ENCODE results near the gene NRXN3.
"Not testable (repeated sequence)": the region's sequence is repeated elsewhere in the genome, so short reads cannot be mapped to it uniquely, and the experiment has no call there.

The NRXN3 gene

GRCh38 chr14:78405079-78405856, 235.1 kb downstream of the NRXN3 start:
- Histone ChIP-seq H3K4me1 (ENCODE audit: control insufficient read depth, insufficient read depth, low read length, poor library complexity, severe bottlenecking) (no peaks in the 10 kb centered on the region), H3K4me3 (ENCODE audit: insufficient read depth, low read depth, low read length, poor library complexity, severe bottlenecking) (no peak overlapping the region), H3K27ac (ENCODE audit: insufficient read depth, low read length, poor library complexity, severe bottlenecking) (no peak overlapping the region), H3K27me3 (replicated peaks; ENCODE audit: control insufficient read depth, insufficient read depth, low read length, poor library complexity, severe bottlenecking) (no peaks in the 10 kb centered on the region), H3K36me3 (ENCODE audit: control insufficient read depth, insufficient read depth, low read length) (no peaks in the 10 kb centered on the region), H3K9me3 (ENCODE audit: control insufficient read depth, low read length) (no peaks in the 10 kb centered on the region)
- DNase-seq, result no peak

GRCh38 chr14:78412475-78412874, 242.3 kb downstream of the NRXN3 start:
- no peak for DNase-seq
- H3K36me3 ChIP-seq (ENCODE audit: control insufficient read depth, insufficient read depth, low read length), result no peaks in the 10 kb centered on the region
- H3K4me1 ChIP-seq (ENCODE audit: control insufficient read depth, insufficient read depth, low read length, poor library complexity, severe bottlenecking), result no peaks in the 10 kb centered on the region
- H3K9me3 ChIP-seq (ENCODE audit: control insufficient read depth, low read length), result no peaks in the 10 kb centered on the region
- no peak overlapping the region for H3K27ac ChIP-seq (ENCODE audit: insufficient read depth, low read length, poor library complexity, severe bottlenecking)
- H3K4me3 ChIP-seq (ENCODE audit: insufficient read depth, low read depth, low read length, poor library complexity, severe bottlenecking), result no peak overlapping the region
- no peaks in the 10 kb centered on the region for H3K27me3 ChIP-seq (replicated peaks; ENCODE audit: control insufficient read depth, insufficient read depth, low read length, poor library complexity, severe bottlenecking)

- no peaks in the 10 kb centered on the region for H3K27me3 ChIP-seq (replicated peaks; ENCODE audit: control insufficient read depth, insufficient read depth, low read length, poor library complexity, severe bottlenecking)
- H3K27ac ChIP-seq (ENCODE audit: insufficient read depth, low read length, poor library complexity, severe bottlenecking), result no peak overlapping the region
- no peak for DNase-seq
- no peaks in the 10 kb centered on the region for H3K9me3 ChIP-seq (ENCODE audit: control insufficient read depth, low read length)
- no peaks in the 10 kb centered on the region for H3K4me1 ChIP-seq (ENCODE audit: control insufficient read depth, insufficient read depth, low read length, poor library complexity, severe bottlenecking)
- no peak overlapping the region for H3K4me3 ChIP-seq (ENCODE audit: insufficient read depth, low read depth, low read length, poor library complexity, severe bottlenecking)
- H3K36me3 ChIP-seq (ENCODE audit: control insufficient read depth, insufficient read depth, low read length), result no peaks in the 10 kb centered on the region
Observed at GRCh38 chr14:78414172-78414571, 244.0 kb downstream of the NRXN3 start.

GRCh38 chr14:78417532-78417931, 247.4 kb downstream of the NRXN3 start:
- Histone ChIP-seq H3K4me1 (ENCODE audit: control insufficient read depth, insufficient read depth, low read length, poor library complexity, severe bottlenecking) (no peaks in the 10 kb centered on the region), H3K36me3 (ENCODE audit: control insufficient read depth, insufficient read depth, low read length) (no peaks in the 10 kb centered on the region), H3K9me3 (ENCODE audit: control insufficient read depth, low read length) (no peaks in the 10 kb centered on the region), H3K27ac (ENCODE audit: insufficient read depth, low read length, poor library complexity, severe bottlenecking) (no peak overlapping the region), H3K27me3 (replicated peaks; ENCODE audit: control insufficient read depth, insufficient read depth, low read length, poor library complexity, severe bottlenecking) (no peaks in the 10 kb centered on the region), H3K4me3 (ENCODE audit: insufficient read depth, low read depth, low read length, poor library complexity, severe bottlenecking) (no peak overlapping the region)
- DNase-seq, result no peak

GRCh38 chr14:78424311-78424710, 254.1 kb downstream of the NRXN3 start:
- Histone ChIP-seq H3K4me1 (ENCODE audit: control insufficient read depth, insufficient read depth, low read length, poor library complexity, severe bottlenecking) (no peaks in the 10 kb centered on the region), H3K4me3 (ENCODE audit: insufficient read depth, low read depth, low read length, poor library complexity, severe bottlenecking) (no peak overlapping the region), H3K27ac (ENCODE audit: insufficient read depth, low read length, poor library complexity, severe bottlenecking) (no peak overlapping the region), H3K36me3 (ENCODE audit: control insufficient read depth, insufficient read depth, low read length) (no peaks in the 10 kb centered on the region), H3K27me3 (replicated peaks; ENCODE audit: control insufficient read depth, insufficient read depth, low read length, poor library complexity, severe bottlenecking) (no peaks in the 10 kb centered on the region), H3K9me3 (ENCODE audit: control insufficient read depth, low read length) (no peaks in the 10 kb centered on the region)
- no peak for DNase-seq

DNA sequence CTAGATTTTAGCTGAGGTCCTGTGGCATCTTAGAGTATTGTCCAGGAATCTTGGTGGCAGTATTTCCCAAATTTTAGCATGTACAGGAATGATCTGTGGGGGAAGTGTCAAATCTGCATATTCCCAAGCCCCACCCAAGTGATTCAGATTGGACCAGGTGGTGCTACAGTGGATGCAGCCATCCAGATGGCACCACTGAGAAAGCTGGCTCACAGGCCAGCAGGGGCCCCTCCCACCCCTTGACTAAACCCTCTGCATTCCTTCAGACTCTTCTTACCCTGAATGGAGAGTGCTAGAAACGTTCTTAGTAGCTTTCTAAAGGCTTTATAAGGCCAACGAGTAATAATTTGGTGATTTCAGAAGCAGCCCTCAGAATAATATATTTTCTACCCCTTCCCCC, 255.2 kb downstream of the NRXN3 start:
- Histone ChIP-seq H3K27ac (ENCODE audit: insufficient read depth, low read length, poor library complexity, severe bottlenecking) (no peak overlapping the region), H3K4me3 (ENCODE audit: insufficient read depth, low read depth, low read length, poor library complexity, severe bottlenecking) (no peak overlapping the region), H3K4me1 (ENCODE audit: control insufficient read depth, insufficient read depth, low read length, poor library complexity, severe bottlenecking) (no peaks in the 10 kb centered on the region), H3K27me3 (replicated peaks; ENCODE audit: control insufficient read depth, insufficient read depth, low read length, poor library complexity, severe bottlenecking) (no peaks in the 10 kb centered on the region), H3K36me3 (ENCODE audit: control insufficient read depth, insufficient read depth, low read length) (no peaks in the 10 kb centered on the region), H3K9me3 (ENCODE audit: control insufficient read depth, low read length) (no peaks in the 10 kb centered on the region)
- no peak for DNase-seq

DNA sequence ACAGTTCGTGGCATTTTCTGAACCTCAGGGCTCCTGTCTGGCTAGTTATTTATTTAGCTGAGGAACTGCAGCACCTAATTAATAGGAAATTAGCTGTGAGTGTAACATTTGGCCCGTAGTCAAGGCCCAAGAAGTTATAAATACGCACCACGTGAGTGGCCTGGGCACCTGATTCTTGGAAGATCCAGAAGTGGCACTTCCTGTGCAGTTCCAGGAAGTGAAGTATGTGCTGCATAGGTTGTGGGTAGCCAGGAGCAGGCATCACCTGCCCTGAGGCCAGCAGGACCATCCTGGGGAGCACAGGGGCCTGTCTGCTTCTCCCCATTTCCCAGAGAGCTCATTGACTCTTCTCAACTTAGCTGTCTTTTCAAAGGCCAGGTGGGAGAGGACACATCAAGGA, 255.6 kb downstream of the NRXN3 start:
- Histone ChIP-seq H3K4me1 (ENCODE audit: control insufficient read depth, insufficient read depth, low read length, poor library complexity, severe bottlenecking) (no peaks in the 10 kb centered on the region), H3K27me3 (replicated peaks; ENCODE audit: control insufficient read depth, insufficient read depth, low read length, poor library complexity, severe bottlenecking) (no peaks in the 10 kb centered on the region), H3K4me3 (ENCODE audit: insufficient read depth, low read depth, low read length, poor library complexity, severe bottlenecking) (no peak overlapping the region), H3K27ac (ENCODE audit: insufficient read depth, low read length, poor library complexity, severe bottlenecking) (no peak overlapping the region), H3K9me3 (ENCODE audit: control insufficient read depth, low read length) (no peaks in the 10 kb centered on the region), H3K36me3 (ENCODE audit: control insufficient read depth, insufficient read depth, low read length) (no peaks in the 10 kb centered on the region)
- DNase-seq, result no peak

- H3K4me1 ChIP-seq (ENCODE audit: control insufficient read depth, insufficient read depth, low read length, poor library complexity, severe bottlenecking), result no peaks in the 10 kb centered on the region
- no peaks in the 10 kb centered on the region for H3K36me3 ChIP-seq (ENCODE audit: control insufficient read depth, insufficient read depth, low read length)
- H3K27me3 ChIP-seq (replicated peaks; ENCODE audit: control insufficient read depth, insufficient read depth, low read length, poor library complexity, severe bottlenecking), result no peaks in the 10 kb centered on the region
- H3K9me3 ChIP-seq (ENCODE audit: control insufficient read depth, low read length), result no peaks in the 10 kb centered on the region
- H3K27ac ChIP-seq (ENCODE audit: insufficient read depth, low read length, poor library complexity, severe bottlenecking), result no peak overlapping the region
- no peak overlapping the region for H3K4me3 ChIP-seq (ENCODE audit: insufficient read depth, low read depth, low read length, poor library complexity, severe bottlenecking)
- no peak for DNase-seq
Observed at GRCh38 chr14:78432046-78432445, 261.9 kb downstream of the NRXN3 start.

DNA sequence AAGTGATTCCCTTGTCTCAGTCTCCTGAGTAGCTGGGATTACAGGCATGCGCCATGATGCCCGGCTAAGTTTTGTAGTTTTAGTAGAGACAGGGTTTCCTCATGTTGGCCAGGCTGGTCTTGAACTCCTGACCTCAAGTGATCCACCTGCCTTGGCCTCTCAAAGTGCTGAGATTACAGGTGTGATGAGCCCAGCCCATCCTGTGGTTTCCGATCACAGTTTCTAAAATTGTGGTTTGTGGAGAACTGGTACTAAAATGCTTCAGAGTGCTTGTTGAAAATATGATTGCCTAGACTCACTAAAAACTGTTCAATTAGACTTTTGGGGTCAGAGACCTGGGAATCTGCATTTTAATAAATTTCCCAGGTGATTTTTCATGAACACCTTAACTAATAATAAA, 267.3 kb downstream of the NRXN3 start:
- not testable (repeated sequence) for H3K9me3 ChIP-seq (ENCODE audit: control insufficient read depth, low read length); DNase-seq; H3K4me1 ChIP-seq (ENCODE audit: control insufficient read depth, insufficient read depth, low read length, poor library complexity, severe bottlenecking); H3K36me3 ChIP-seq (ENCODE audit: control insufficient read depth, insufficient read depth, low read length); H3K27ac ChIP-seq (ENCODE audit: insufficient read depth, low read length, poor library complexity, severe bottlenecking); H3K27me3 ChIP-seq (replicated peaks; ENCODE audit: control insufficient read depth, insufficient read depth, low read length, poor library complexity, severe bottlenecking); H3K4me3 ChIP-seq (ENCODE audit: insufficient read depth, low read depth, low read length, poor library complexity, severe bottlenecking)

DNA sequence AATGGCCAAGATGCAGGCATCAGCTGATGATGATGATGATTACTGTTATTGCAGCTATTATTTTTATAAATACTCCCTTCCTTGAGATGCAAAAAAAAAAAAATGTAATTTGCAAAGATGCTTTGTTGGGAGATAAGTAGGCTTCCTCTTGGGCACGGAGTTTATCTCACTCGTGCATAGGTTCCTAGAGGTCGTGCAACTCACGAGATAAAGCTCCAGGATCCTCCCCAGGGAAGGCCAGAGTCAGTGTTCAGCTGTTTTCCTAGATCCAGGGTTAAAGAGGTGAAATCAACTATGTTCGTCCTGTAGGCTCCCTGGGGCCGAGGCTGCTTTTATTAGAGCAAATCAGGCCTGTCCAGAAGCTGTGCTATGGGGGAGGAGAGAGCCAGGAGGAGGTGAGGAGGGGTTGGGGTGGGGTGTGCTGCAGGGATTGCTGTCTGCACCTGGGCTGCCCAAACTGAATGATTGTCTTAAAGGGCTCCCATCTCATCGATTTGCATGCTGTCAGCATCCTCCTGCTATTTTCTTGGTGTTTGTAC, 270.3 kb downstream of the NRXN3 start:
- no peak for DNase-seq

More for the DNA sequence above, 270.3 kb downstream of the NRXN3 start:
- Histone ChIP-seq H3K36me3 (ENCODE audit: control insufficient read depth, insufficient read depth, low read length) (no peaks in the 10 kb centered on the region), H3K27me3 (replicated peaks; ENCODE audit: control insufficient read depth, insufficient read depth, low read length, poor library complexity, severe bottlenecking) (no peaks in the 10 kb centered on the region), H3K27ac (ENCODE audit: insufficient read depth, low read length, poor library complexity, severe bottlenecking) (no peak overlapping the region), H3K9me3 (ENCODE audit: control insufficient read depth, low read length) (no peaks in the 10 kb centered on the region), H3K4me3 (ENCODE audit: insufficient read depth, low read depth, low read length, poor library complexity, severe bottlenecking) (no peak overlapping the region), H3K4me1 (ENCODE audit: control insufficient read depth, insufficient read depth, low read length, poor library complexity, severe bottlenecking) (no peaks in the 10 kb centered on the region)

All from effector memory CD4-positive, alpha-beta T cell (primary cell).